ENCODE results near the gene HOXA3.

HOXA3 gene

GRCh38 chr7:27194002-27194352 is 41.6 kb upstream of the HOXA3 start:
- H3K4me2 ChIP-seq (ENCODE audit: low read length): no peak overlapping the region
- H3K9ac ChIP-seq (ENCODE audit: low read length): no peak overlapping the region
- no peak overlapping the region for H2BK120ac ChIP-seq (ENCODE audit: low read depth, low read length)
- H3K4me1 ChIP-seq (ENCODE audit: control insufficient read depth, low read depth, low read length): no peaks in the 10 kb centered on the region
- H2BK5ac ChIP-seq (ENCODE audit: low read length): no peak overlapping the region
- H4K5ac ChIP-seq (ENCODE audit: low read length): no peak overlapping the region
- H3K27me3 ChIP-seq (ENCODE audit: insufficient read depth, low read length, poor library complexity): peaks cover 69% of the 10 kb centered on the region
- no peak overlapping the region for H3K27ac ChIP-seq (ENCODE audit: low read depth, low read length)
- no peak overlapping the region for H3K4me3 ChIP-seq (ENCODE audit: low read length)
- no peak for DNase-seq
- H3K56ac ChIP-seq (ENCODE audit: low read length): no peak overlapping the region
- H2BK15ac ChIP-seq (replicated peaks; ENCODE audit: low read depth): no peak overlapping the region
- H3K79me2 ChIP-seq (ENCODE audit: control insufficient read depth, insufficient read depth, low read length): no peaks in the 10 kb centered on the region
- H2AK5ac ChIP-seq (ENCODE audit: low read length): no peak overlapping the region
- H3K23ac ChIP-seq (ENCODE audit: low read length): no peak overlapping the region
- H3K4ac ChIP-seq (ENCODE audit: low read depth, low read length): no peak overlapping the region
- H4K8ac ChIP-seq (ENCODE audit: low read depth, low read length): no peak overlapping the region
- no peaks in the 10 kb centered on the region for H3K79me1 ChIP-seq (ENCODE audit: low read length)
- no CpG with 5 or more reads among the region's 2 CpGs for WGBS (ENCODE audit: extremely low coverage, insufficient coverage, low lambda C conversion rate)
- H3K36me3 ChIP-seq (ENCODE audit: control insufficient read depth, insufficient read depth, low read length): no peaks in the 10 kb centered on the region
- no peak overlapping the region for H3K18ac ChIP-seq (ENCODE audit: low read length)

- DNase-seq: no peak
- H4K5ac ChIP-seq (ENCODE audit: low read length): no peak overlapping the region
- no peak overlapping the region for H2BK120ac ChIP-seq (ENCODE audit: low read depth, low read length)
- no peaks in the 10 kb centered on the region for H3K79me2 ChIP-seq (ENCODE audit: control insufficient read depth, insufficient read depth, low read length)
- no peak overlapping the region for H3K4ac ChIP-seq (ENCODE audit: low read depth, low read length)
- H3K4me2 ChIP-seq (ENCODE audit: low read length): no peak overlapping the region
- no peaks in the 10 kb centered on the region for H3K4me1 ChIP-seq (ENCODE audit: control insufficient read depth, low read depth, low read length)
- H2AK5ac ChIP-seq (ENCODE audit: low read length): no peak overlapping the region
- H3K9ac ChIP-seq (ENCODE audit: low read length): no peak overlapping the region
- H2BK15ac ChIP-seq (replicated peaks; ENCODE audit: low read depth): no peak overlapping the region
- H3K36me3 ChIP-seq (ENCODE audit: control insufficient read depth, insufficient read depth, low read length): no peaks in the 10 kb centered on the region
- no peak overlapping the region for H3K18ac ChIP-seq (ENCODE audit: low read length)
- no CpG with 5 or more reads among the region's 29 CpGs for WGBS (ENCODE audit: extremely low coverage, insufficient coverage, low lambda C conversion rate)
- no peak overlapping the region for H3K27ac ChIP-seq (ENCODE audit: low read depth, low read length)
- no peak overlapping the region for H3K23ac ChIP-seq (ENCODE audit: low read length)
- no peak overlapping the region for H3K4me3 ChIP-seq (ENCODE audit: low read length)
- H3K56ac ChIP-seq (ENCODE audit: low read length): no peak overlapping the region
- H4K8ac ChIP-seq (ENCODE audit: low read depth, low read length): no peak overlapping the region
- H3K27me3 ChIP-seq (ENCODE audit: insufficient read depth, low read length, poor library complexity): peaks cover 68% of the 10 kb centered on the region
- no peaks in the 10 kb centered on the region for H3K79me1 ChIP-seq (ENCODE audit: low read length)
- H2BK5ac ChIP-seq (ENCODE audit: low read length): no peak overlapping the region
These were observed 41.1 kb upstream of the HOXA3 start for GRCh38 chr7:27193335-27194001.

GRCh38 chr7:27192546-27193334 is 40.4 kb upstream of the HOXA3 start:
- DNase-seq: no peak
- Histone ChIP-seq H3K4me1 (ENCODE audit: control insufficient read depth, low read depth, low read length) (no peaks in the 10 kb centered on the region), H3K56ac (ENCODE audit: low read length) (no peak overlapping the region), H3K36me3 (ENCODE audit: control insufficient read depth, insufficient read depth, low read length) (no peaks in the 10 kb centered on the region), H3K27me3 (ENCODE audit: insufficient read depth, low read length, poor library complexity) (peaks cover 68% of the 10 kb centered on the region), H4K5ac (ENCODE audit: low read length) (no peak overlapping the region), H3K4me3 (ENCODE audit: low read length) (no peak overlapping the region), H4K8ac (ENCODE audit: low read depth, low read length) (no peak overlapping the region), H2BK15ac (replicated peaks; ENCODE audit: low read depth) (no peak overlapping the region), H3K27ac (ENCODE audit: low read depth, low read length) (no peak overlapping the region), H3K79me2 (ENCODE audit: control insufficient read depth, insufficient read depth, low read length) (no peaks in the 10 kb centered on the region), H2BK5ac (ENCODE audit: low read length) (no peak overlapping the region), H3K9ac (ENCODE audit: low read length) (no peak overlapping the region), H3K79me1 (ENCODE audit: low read length) (no peaks in the 10 kb centered on the region), H3K4ac (ENCODE audit: low read depth, low read length) (no peak overlapping the region), H2AK5ac (ENCODE audit: low read length) (no peak overlapping the region), H3K23ac (ENCODE audit: low read length) (peak overlapping the region; percentile 81), H3K18ac (ENCODE audit: low read length) (no peak overlapping the region), H3K4me2 (ENCODE audit: low read length) (peak overlapping the region; percentile 53), H2BK120ac (ENCODE audit: low read depth, low read length) (no peak overlapping the region)
- WGBS (ENCODE audit: extremely low coverage, insufficient coverage, low lambda C conversion rate): no CpG with 5 or more reads among the region's 78 CpGs

DNA sequence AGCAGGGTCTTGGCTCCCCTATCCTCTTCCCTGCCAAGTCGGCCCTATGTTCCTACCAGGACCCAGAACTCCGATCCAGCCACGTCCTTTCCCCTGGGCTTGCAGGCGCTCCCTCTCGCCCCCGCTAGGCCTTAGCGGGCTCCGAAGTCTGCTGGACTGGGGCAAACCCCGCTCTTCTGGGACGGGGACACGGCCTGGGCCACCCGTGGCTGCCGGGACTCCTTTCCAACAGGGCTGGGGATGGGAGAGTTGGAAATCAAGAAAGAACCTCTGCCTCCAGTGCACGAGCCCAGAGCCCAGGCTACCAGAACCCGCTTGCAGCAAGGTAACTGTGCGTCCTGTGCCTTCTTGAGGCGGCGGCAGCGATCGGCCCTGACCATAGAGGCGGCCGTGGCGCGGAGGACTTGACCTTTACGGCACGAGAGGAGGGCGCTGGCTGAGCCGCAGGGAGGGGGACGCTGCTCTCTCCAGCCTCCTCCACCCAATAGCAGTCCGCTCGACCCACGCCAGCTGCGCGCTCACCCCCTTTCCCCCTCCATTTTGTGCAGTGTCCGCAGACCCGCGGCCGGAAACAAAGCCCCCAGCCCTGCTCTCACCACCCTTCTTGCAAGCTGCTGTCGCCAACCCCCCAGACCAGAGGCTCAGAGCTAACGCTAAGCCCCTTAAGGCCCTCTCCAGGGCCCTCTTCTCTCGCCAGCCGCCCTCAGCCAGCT is 39.6 kb upstream of the HOXA3 start:
- Histone ChIP-seq H3K9ac (ENCODE audit: low read length) (no peak overlapping the region), H2BK120ac (ENCODE audit: low read depth, low read length) (no peak overlapping the region), H3K79me2 (ENCODE audit: control insufficient read depth, insufficient read depth, low read length) (no peaks in the 10 kb centered on the region), H3K27ac (ENCODE audit: low read depth, low read length) (no peak overlapping the region), H3K4me2 (ENCODE audit: low read length) (peak overlapping the region; percentile 53), H3K4ac (ENCODE audit: low read depth, low read length) (no peak overlapping the region), H3K36me3 (ENCODE audit: control insufficient read depth, insufficient read depth, low read length) (no peaks in the 10 kb centered on the region), H3K27me3 (ENCODE audit: insufficient read depth, low read length, poor library complexity) (peaks cover 71% of the 10 kb centered on the region), H3K56ac (ENCODE audit: low read length) (peak overlapping the region; percentile 54), H4K5ac (ENCODE audit: low read length) (no peak overlapping the region), H2BK15ac (replicated peaks; ENCODE audit: low read depth) (no peak overlapping the region), H3K4me1 (ENCODE audit: control insufficient read depth, low read depth, low read length) (no peaks in the 10 kb centered on the region), H4K8ac (ENCODE audit: low read depth, low read length) (no peak overlapping the region), H2BK5ac (ENCODE audit: low read length) (no peak overlapping the region), H2AK5ac (ENCODE audit: low read length) (no peak overlapping the region), H3K23ac (ENCODE audit: low read length) (no peak overlapping the region), H3K18ac (ENCODE audit: low read length) (no peak overlapping the region), H3K4me3 (ENCODE audit: low read length) (no peak overlapping the region), H3K79me1 (ENCODE audit: low read length) (no peaks in the 10 kb centered on the region)
- peak; percentile 55 for DNase-seq
- no CpG with 5 or more reads among the region's 42 CpGs for whole genome bisulfite sequencing (ENCODE audit: extremely low coverage, insufficient coverage, low lambda C conversion rate)

- no CpG with 5 or more reads among the region's 15 CpGs for WGBS (ENCODE audit: extremely low coverage, insufficient coverage, low lambda C conversion rate)
- no peak overlapping the region for H2BK120ac ChIP-seq (ENCODE audit: low read depth, low read length)
- no peaks in the 10 kb centered on the region for H3K36me3 ChIP-seq (ENCODE audit: control insufficient read depth, insufficient read depth, low read length)
- H2BK15ac ChIP-seq (replicated peaks; ENCODE audit: low read depth): no peak overlapping the region
- no peaks in the 10 kb centered on the region for H3K79me1 ChIP-seq (ENCODE audit: low read length)
- no peak for DNase-seq
- no peak overlapping the region for H3K4me2 ChIP-seq (ENCODE audit: low read length)
- no peak overlapping the region for H2BK5ac ChIP-seq (ENCODE audit: low read length)
- H3K9ac ChIP-seq (ENCODE audit: low read length): no peak overlapping the region
- H2AK5ac ChIP-seq (ENCODE audit: low read length): no peak overlapping the region
- no peak overlapping the region for H3K4me3 ChIP-seq (ENCODE audit: low read length)
- no peak overlapping the region for H4K8ac ChIP-seq (ENCODE audit: low read depth, low read length)
- no peaks in the 10 kb centered on the region for H3K4me1 ChIP-seq (ENCODE audit: control insufficient read depth, low read depth, low read length)
- H3K27me3 ChIP-seq (ENCODE audit: insufficient read depth, low read length, poor library complexity): peaks cover 76% of the 10 kb centered on the region
- H3K27ac ChIP-seq (ENCODE audit: low read depth, low read length): no peak overlapping the region
- no peak overlapping the region for H4K5ac ChIP-seq (ENCODE audit: low read length)
- H3K56ac ChIP-seq (ENCODE audit: low read length): no peak overlapping the region
- H3K18ac ChIP-seq (ENCODE audit: low read length): no peak overlapping the region
- H3K79me2 ChIP-seq (ENCODE audit: control insufficient read depth, insufficient read depth, low read length): no peaks in the 10 kb centered on the region
- H3K23ac ChIP-seq (ENCODE audit: low read length): no peak overlapping the region
- no peak overlapping the region for H3K4ac ChIP-seq (ENCODE audit: low read depth, low read length)
These were observed 38.9 kb upstream of the HOXA3 start for GRCh38 chr7:27191161-27191731.

All from mesendoderm (in vitro differentiated cells).